HepG2 (cell line): ENCODE data around the gene PEX10. TPM values are rescaled to one million over a fixed set of nuclear protein-coding genes. Genes with fewer than 3 reads are reported as not detected.

Experiments used
- CCDC6 ChIP-seq: sonication (generic); formaldehyde crosslinking; IDR thresholded peaks from 2 replicates; pipeline ENCODE4 v1.8.1; 2022; ENCODE audit warnings: mild to moderate bottlenecking, missing genetic modification reagents, moderate library complexity
- DPF2 ChIP-seq: sonication (generic); formaldehyde crosslinking; IDR thresholded peaks from 2 replicates; pipeline ENCODE4 v1.4.0; 2020; ENCODE audit warnings: mild to moderate bottlenecking, low read depth, missing genetic modification reagents, borderline replicate concordance
- GFI1 ChIP-seq: sonication (generic); formaldehyde crosslinking; IDR thresholded peaks from 2 replicates; pipeline ENCODE4 v1.5.0; 2020; ENCODE audit warnings: missing genetic modification reagents, mild to moderate bottlenecking, borderline replicate concordance
- MATR3 ChIP-seq: sonication (generic); formaldehyde crosslinking; IDR thresholded peaks from 2 replicates; pipeline ENCODE4 v1.4.0; 2020; ENCODE audit warnings: missing genetic modification reagents
- SRY ChIP-seq: sonication (generic); formaldehyde crosslinking; IDR thresholded peaks from 2 replicates; pipeline ENCODE4 v1.8.0; 2022; ENCODE audit warnings: mild to moderate bottlenecking, missing genetic modification reagents
- YEATS4 ChIP-seq: sonication (generic); formaldehyde crosslinking; IDR thresholded peaks from 2 replicates; pipeline ENCODE4 v1.4.0; 2020; ENCODE audit warnings: missing genetic modification reagents, borderline replicate concordance
- ZNF775 ChIP-seq: sonication (generic); formaldehyde crosslinking; IDR thresholded peaks from 2 replicates; pipeline ENCODE4 v1.4.0; 2020; ENCODE audit warnings: missing genetic modification reagents, mild to moderate bottlenecking, moderate library complexity, borderline replicate concordance
- ZZZ3 ChIP-seq: sonication (generic); formaldehyde crosslinking; IDR thresholded peaks from 2 replicates; pipeline ENCODE4 v1.4.0; 2020; ENCODE audit warnings: missing genetic modification reagents, mild to moderate bottlenecking, borderline replicate concordance
- polyA plus RNA-seq, 8 experiments: library from polyadenylated mRNA; depleted of rRNA in 3 of 8; stranded (reverse) in 7 of 8; unstranded in 1 of 8; fragments of >200 nt; fragmentation: Illumina TruSeq in 4 of 8; extraction: Trizol in 4 of 8; gene quantifications; 2 replicates each; pipeline versions ENCODE4 v1.2.1 to v1.2.3, GENCODE V29; 2011 to 2016; ENCODE audit warnings: low read depth in 4 of 8, missing spikeins in 1 of 8, mixed read lengths in 1 of 8; ENCODE audit not compliant: insufficient read depth in 1 of 8
- total RNA-seq, 5 experiments: library from RNA; depleted of rRNA; stranded (reverse); fragments of >200 nt; fragmentation: Illumina TruSeq; extraction: Trizol; gene quantifications; 2 replicates each; pipeline ENCODE4 v1.2.3, GENCODE V29; 2016; ENCODE audit warnings: low read depth in 1 of 5
- TF ChIP-seq, protein P1 (sequence below), 2 experiments: fragments of 450-650 bp in 1 of 2; sonication (generic) in 1 of 2; formaldehyde crosslinking in 1 of 2; IDR thresholded peaks; 2 replicates each; pipeline versions ENCODE4 v1.6.1 to v1.8.0; 2016 to 2022; ENCODE audit warnings: antibody characterized with exemption in 1 of 2, mild to moderate bottlenecking in 1 of 2, missing genetic modification reagents in 1 of 2
- TF ChIP-seq, protein P2 (sequence below): sonication (generic); formaldehyde crosslinking; IDR thresholded peaks from 2 replicates; pipeline ENCODE4 v1.4.0; 2020; ENCODE audit warnings: mild to moderate bottlenecking, missing genetic modification reagents

Gene PEX10
- total and polyA plus RNA-seq, 2 of the 13 experiments (the other 11 are each of a cell fraction or from before 2014, with no cell fraction given), result 16.1 to 39.6 TPM

DNA sequence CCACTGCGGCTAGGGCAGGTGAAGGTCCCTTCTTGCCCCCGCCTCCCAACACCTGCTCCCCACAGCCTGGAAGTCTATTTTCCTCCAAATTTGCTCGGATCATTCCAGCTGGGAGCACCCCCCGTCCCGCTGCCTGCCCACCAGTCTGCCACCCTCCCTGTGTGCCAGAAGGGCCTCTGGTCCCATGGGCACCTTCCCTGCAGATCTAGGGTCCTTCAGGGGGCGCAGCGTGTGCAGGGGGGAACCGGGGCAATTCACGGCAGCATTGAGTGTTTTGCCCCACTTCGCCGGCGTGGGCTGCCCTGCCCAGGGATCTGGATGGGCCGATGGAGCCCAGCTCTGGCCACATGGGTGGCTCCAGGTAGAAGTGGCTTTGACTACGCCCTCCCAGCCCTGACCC, 26.3 kb upstream of the PEX10 start (continued):
- TF ChIP-seq, protein P1, sequence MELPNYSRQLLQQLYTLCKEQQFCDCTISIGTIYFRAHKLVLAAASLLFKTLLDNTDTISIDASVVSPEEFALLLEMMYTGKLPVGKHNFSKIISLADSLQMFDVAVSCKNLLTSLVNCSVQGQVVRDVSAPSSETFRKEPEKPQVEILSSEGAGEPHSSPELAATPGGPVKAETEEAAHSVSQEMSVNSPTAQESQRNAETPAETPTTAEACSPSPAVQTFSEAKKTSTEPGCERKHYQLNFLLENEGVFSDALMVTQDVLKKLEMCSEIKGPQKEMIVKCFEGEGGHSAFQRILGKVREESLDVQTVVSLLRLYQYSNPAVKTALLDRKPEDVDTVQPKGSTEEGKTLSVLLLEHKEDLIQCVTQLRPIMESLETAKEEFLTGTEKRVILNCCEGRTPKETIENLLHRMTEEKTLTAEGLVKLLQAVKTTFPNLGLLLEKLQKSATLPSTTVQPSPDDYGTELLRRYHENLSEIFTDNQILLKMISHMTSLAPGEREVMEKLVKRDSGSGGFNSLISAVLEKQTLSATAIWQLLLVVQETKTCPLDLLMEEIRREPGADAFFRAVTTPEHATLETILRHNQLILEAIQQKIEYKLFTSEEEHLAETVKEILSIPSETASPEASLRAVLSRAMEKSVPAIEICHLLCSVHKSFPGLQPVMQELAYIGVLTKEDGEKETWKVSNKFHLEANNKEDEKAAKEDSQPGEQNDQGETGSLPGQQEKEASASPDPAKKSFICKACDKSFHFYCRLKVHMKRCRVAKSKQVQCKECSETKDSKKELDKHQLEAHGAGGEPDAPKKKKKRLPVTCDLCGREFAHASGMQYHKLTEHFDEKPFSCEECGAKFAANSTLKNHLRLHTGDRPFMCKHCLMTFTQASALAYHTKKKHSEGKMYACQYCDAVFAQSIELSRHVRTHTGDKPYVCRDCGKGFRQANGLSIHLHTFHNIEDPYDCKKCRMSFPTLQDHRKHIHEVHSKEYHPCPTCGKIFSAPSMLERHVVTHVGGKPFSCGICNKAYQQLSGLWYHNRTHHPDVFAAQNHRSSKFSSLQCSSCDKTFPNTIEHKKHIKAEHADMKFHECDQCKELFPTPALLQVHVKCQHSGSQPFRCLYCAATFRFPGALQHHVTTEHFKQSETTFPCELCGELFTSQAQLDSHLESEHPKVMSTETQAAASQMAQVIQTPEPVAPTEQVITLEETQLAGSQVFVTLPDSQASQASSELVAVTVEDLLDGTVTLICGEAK (IDR thresholded peaks at IDR 0.05), result no peak
- TF ChIP-seq, protein P1 (CRISPR knock-in tag; IDR thresholded peaks at IDR 0.05), result no peak
- TF ChIP-seq MATR3 (no peak), SRY (CRISPR knock-in tag) (no peak), CCDC6 (CRISPR knock-in tag) (no peak), ZZZ3 (CRISPR knock-in tag) (no peak), YEATS4 (CRISPR knock-in tag) (no peak), DPF2 (CRISPR knock-in tag) (no peak), GFI1 (CRISPR knock-in tag) (no peak), ZNF775 (CRISPR knock-in tag) (no peak)
- TF ChIP-seq, protein P2, sequence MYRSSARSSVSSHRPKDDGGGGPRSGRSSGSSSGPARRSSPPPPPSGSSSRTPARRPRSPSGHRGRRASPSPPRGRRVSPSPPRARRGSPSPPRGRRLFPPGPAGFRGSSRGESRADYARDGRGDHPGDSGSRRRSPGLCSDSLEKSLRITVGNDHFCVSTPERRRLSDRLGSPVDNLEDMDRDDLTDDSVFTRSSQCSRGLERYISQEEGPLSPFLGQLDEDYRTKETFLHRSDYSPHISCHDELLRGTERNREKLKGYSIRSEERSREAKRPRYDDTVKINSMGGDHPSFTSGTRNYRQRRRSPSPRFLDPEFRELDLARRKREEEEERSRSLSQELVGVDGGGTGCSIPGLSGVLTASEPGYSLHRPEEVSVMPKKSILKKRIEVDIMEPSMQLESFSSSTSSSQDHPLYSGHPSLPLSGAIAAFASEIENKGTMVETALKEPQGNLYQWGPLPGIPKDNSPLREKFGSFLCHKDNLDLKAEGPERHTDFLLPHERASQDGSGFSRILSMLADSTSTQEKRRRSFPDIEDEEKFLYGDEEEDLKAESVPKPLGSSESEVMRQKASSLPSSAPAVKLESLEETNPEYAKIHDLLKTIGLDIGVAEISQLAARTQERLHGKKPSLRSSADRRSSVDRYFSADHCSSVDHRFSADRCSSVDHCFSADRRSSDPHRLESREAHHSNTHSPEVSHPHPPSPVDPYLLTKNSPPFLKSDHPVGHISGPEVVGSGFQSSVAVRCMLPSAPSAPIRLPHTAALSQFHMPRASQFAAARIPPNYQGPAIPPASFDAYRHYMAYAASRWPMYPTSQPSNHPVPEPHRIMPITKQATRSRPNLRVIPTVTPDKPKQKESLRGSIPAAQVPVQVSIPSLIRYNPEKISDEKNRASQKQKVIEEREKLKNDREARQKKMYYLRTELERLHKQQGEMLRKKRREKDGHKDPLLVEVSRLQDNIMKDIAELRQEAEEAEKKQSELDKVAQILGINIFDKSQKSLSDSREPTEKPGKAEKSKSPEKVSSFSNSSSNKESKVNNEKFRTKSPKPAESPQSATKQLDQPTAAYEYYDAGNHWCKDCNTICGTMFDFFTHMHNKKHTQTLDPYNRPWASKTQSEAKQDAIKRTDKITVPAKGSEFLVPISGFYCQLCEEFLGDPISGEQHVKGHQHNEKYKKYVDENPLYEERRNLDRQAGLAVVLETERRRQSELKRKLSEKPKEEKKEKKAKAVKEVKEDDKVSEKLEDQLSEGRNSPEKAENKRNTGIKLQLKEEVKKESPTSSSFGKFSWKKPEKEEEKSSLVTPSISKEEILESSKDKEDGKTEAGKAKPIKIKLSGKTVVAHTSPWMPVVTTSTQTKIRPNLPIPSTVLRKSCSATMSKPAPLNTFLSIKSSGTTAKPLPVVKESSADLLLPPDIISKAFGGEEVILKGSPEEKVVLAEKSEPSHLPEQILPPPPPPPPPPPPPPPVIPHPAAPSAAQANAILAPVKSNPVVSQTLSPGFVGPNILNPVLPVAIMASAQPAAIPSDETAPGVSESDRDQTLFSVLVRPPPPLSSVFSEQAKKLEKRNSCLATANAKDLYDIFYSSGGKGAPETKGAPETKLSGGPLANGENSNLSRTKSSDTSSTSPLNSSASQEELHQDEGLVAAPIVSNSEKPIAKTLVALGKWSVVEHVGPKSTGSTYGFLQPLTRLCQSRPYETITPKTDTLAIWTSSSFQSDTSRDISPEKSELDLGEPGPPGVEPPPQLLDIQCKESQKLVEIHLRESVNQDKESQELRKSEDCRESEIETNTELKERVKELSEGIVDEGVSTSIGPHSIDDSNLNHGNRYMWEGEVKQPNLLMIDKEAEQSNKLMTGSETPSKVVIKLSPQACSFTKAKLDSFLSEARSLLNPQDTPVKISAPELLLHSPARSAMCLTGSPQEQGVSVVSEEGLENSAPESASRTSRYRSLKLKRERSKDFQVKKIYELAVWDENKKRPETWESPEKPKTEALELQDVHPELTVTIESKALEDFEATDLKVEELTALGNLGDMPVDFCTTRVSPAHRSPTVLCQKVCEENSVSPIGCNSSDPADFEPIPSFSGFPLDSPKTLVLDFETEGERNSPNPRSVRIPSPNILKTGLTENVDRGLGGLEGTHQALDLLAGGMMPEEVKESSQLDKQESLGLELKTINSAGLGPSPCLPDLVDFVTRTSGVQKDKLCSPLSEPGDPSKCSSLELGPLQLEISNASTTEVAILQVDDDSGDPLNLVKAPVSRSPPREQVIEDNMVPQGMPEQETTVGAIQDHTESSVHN, result no peak
